Keratinocyte (primary cell): ENCODE data around the gene CERT1. TPM values are rescaled to one million over a fixed set of nuclear protein-coding genes. Genes with fewer than 3 reads are reported as not detected.
"Not testable (repeated sequence)": the region's sequence is repeated elsewhere in the genome, so short reads cannot be mapped to it uniquely, and the experiment has no call there.

ENCODE experiments used
- DNase-seq: peaks from one replicate; pipeline ENCODE4 v3.0.0-alpha.2; 2011; ENCODE audit warnings: low read depth, missing footprints, low spot score
- FAIRE-seq: peaks from 2 replicates; lab custom pipeline; 2011; peaks lifted over from hg19 to GRCh38; lab: Jason Lieb, UNC
- H2AFZ ChIP-seq: 2 replicates; pipeline ENCODE4 v1.6.0; 2012; ENCODE audit warnings: low read length, control low read depth, inconsistent platforms; ENCODE audit not compliant: control insufficient read depth
- H3K27ac ChIP-seq: 2 replicates; pipeline ENCODE4 v1.5.1; 2011; ENCODE audit warnings: low read length; ENCODE audit not compliant: control insufficient read depth, insufficient read depth
- H3K27me3 ChIP-seq: 3 replicates; pipeline ENCODE4 v1.6.0; 2011; ENCODE audit warnings: low read length; ENCODE audit not compliant: control insufficient read depth, insufficient read depth; ENCODE audit errors: extremely low read depth
- H3K36me3 ChIP-seq, 2 experiments: 2 replicates in 1 of 2; 3 replicates in 1 of 2; pipeline ENCODE4 v1.5.1; 2011; ENCODE audit warnings: low read length in 2 of 2, mild to moderate bottlenecking in 1 of 2; ENCODE audit not compliant: control insufficient read depth in 2 of 2, insufficient read depth in 2 of 2; ENCODE audit errors: extremely low read depth in 1 of 2
- H3K4me1 ChIP-seq: 3 replicates; pipeline ENCODE4 v1.5.1; 2011; ENCODE audit warnings: low read length; ENCODE audit not compliant: control insufficient read depth, insufficient read depth; ENCODE audit errors: extremely low read depth
- H3K4me2 ChIP-seq: 3 replicates; pipeline ENCODE4 v1.6.0; 2011; ENCODE audit warnings: low read depth, low read length; ENCODE audit not compliant: control insufficient read depth, insufficient read depth; ENCODE audit errors: extremely low read depth
- H3K4me3 ChIP-seq, 3 experiments: fragments of 200-600 bp in 1 of 3; sonication (generic) in 1 of 3; 2 replicates in 2 of 3; 3 replicates in 1 of 3; pipeline ENCODE4 v1.5.1; 2011 to 2016; ENCODE audit warnings: low read length in 3 of 3, mild to moderate bottlenecking in 3 of 3, control low read depth in 2 of 3, inconsistent platforms in 1 of 3, low read depth in 1 of 3, mixed read lengths in 1 of 3, mixed run types in 1 of 3, moderate library complexity in 1 of 3; ENCODE audit not compliant: control insufficient read depth in 2 of 3, insufficient read depth in 2 of 3; ENCODE audit errors: extremely low read depth in 1 of 3
- H3K79me2 ChIP-seq: 2 replicates; pipeline ENCODE4 v1.6.0; 2012; ENCODE audit warnings: low read length; ENCODE audit not compliant: control insufficient read depth, insufficient read depth
- H3K9ac ChIP-seq: 3 replicates; pipeline ENCODE4 v1.6.0; 2011; ENCODE audit warnings: low read length; ENCODE audit not compliant: control insufficient read depth, insufficient read depth; ENCODE audit errors: extremely low read depth
- H3K9me1 ChIP-seq: 3 replicates; pipeline ENCODE4 v1.6.0; 2011; ENCODE audit warnings: low read length; ENCODE audit not compliant: control insufficient read depth, insufficient read depth; ENCODE audit errors: extremely low read depth
- H3K9me3 ChIP-seq: 2 replicates; pipeline ENCODE4 v1.5.1; 2012; ENCODE audit warnings: low read depth, low read length; ENCODE audit not compliant: control insufficient read depth
- H4K20me1 ChIP-seq: 3 replicates; pipeline ENCODE4 v1.6.0; 2011; ENCODE audit warnings: low read length; ENCODE audit not compliant: control insufficient read depth, insufficient read depth; ENCODE audit errors: extremely low read depth
- EZH2 ChIP-seq: IDR thresholded peaks from one replicate; pipeline ENCODE4 v1.6.1; 2012; ENCODE audit warnings: inconsistent platforms, mild to moderate bottlenecking, low read length, moderate library complexity
- dilution Hi-C: fragments of 300-500 bp; cut with MboI; formaldehyde crosslinking; loops from one replicate; pipeline ENCODE4 v1.7.0; 2020; ENCODE audit warnings: low sequenced_read_pairs; ENCODE audit not compliant: extremely low pct_ligation_motif_present
- polyA plus RNA-seq, 5 experiments: library from polyadenylated mRNA; depleted of rRNA in 3 of 5; stranded (reverse) in 3 of 5; stranded (forward) in 1 of 5; unstranded in 1 of 5; fragments of >200 nt; gene quantifications; 1 replicate in 1 of 5; 2 replicates in 3 of 5; 3 replicates in 1 of 5; pipeline versions ENCODE4 v1.2.1 to v1.2.3, GENCODE V29; 2011 to 2012; ENCODE audit warnings: missing spikeins in 2 of 5, low read depth in 1 of 5, low replicate concordance in 1 of 5
- TF ChIP-seq, protein P1 (sequence below), 3 experiments: IDR thresholded peaks in 1 of 3; conservative IDR thresholded peaks in 1 of 3; optimal IDR thresholded peaks in 1 of 3; 2 replicates in 2 of 3; 3 replicates in 1 of 3; pipeline versions ENCODE3 to v1.5.1; 2011; ENCODE audit warnings: low read length in 3 of 3, mild to moderate bottlenecking in 3 of 3, moderate library complexity in 2 of 3, control low read depth in 1 of 3, inconsistent platforms in 1 of 3; ENCODE audit not compliant: insufficient read depth in 2 of 3; ENCODE audit errors: extremely low read depth in 1 of 3

CERT1 gene
- polyA plus RNA-seq, 1 donor (not counting 4 experiments of a cell fraction or from before 2014, with no cell fraction given): 20.8 TPM

DNA sequence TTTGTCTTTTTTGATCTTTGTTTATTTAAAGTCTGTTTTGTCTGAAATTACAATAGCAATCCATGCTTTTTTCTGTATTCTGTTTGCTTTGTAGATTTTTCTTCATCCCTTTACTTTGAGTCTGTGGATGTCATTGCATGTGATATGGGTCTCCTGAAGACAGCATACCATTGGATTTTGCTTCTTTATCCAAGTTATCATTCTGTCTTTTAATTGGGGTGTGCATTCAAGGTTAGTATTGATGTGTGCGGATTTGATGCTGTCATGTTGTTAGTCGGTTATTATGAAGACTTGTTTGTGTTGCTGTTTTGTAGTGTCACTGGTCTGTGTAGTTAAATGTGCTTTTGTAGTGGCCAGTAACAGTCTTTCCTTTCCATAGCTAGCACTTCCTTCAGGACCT, 23.3 kb upstream of the CERT1 start:
- FAIRE-seq (peak; percentile 67), DNase-seq (no peak)
- Histone ChIP-seq H3K4me3 (no peak overlapping the region), H3K27me3 (no peaks in the 10 kb centered on the region), H3K4me1 (peaks cover 21% of the 10 kb centered on the region), H3K9ac (no peak overlapping the region), H3K9me3 (peaks cover 2% of the 10 kb centered on the region), H3K9me1 (no peaks in the 10 kb centered on the region), H3K79me2 (peaks cover 52% of the 10 kb centered on the region), H2AFZ (no peak overlapping the region), H4K20me1 (no peaks in the 10 kb centered on the region), H3K36me3 (no peaks in the 10 kb centered on the region), H3K27ac (no peak overlapping the region), H3K4me2 (no peak overlapping the region)
- dilution Hi-C loops: no loop called here
- TF ChIP-seq, protein P1, sequence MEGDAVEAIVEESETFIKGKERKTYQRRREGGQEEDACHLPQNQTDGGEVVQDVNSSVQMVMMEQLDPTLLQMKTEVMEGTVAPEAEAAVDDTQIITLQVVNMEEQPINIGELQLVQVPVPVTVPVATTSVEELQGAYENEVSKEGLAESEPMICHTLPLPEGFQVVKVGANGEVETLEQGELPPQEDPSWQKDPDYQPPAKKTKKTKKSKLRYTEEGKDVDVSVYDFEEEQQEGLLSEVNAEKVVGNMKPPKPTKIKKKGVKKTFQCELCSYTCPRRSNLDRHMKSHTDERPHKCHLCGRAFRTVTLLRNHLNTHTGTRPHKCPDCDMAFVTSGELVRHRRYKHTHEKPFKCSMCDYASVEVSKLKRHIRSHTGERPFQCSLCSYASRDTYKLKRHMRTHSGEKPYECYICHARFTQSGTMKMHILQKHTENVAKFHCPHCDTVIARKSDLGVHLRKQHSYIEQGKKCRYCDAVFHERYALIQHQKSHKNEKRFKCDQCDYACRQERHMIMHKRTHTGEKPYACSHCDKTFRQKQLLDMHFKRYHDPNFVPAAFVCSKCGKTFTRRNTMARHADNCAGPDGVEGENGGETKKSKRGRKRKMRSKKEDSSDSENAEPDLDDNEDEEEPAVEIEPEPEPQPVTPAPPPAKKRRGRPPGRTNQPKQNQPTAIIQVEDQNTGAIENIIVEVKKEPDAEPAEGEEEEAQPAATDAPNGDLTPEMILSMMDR (optimal IDR thresholded peaks at IDR 0.05 in 1 of 3, IDR thresholded peaks at IDR 0.05 in 1 of 3, conservative IDR thresholded peaks at IDR 0.05 in 1 of 3; ENCODE audit: extremely low read depth in 1 of 3, insufficient read depth in 2 of 3, low read length in 3 of 3): no peak
- no peak for TF ChIP-seq EZH2

- peak; percentile 67 for FAIRE-seq
- peaks cover 53% of the 10 kb centered on the region for H3K79me2 ChIP-seq
Measured at GRCh38 chr5:75533716-75534115, 22.3 kb upstream of the CERT1 start.

GRCh38 chr5:75532190-75532589, 20.8 kb upstream of the CERT1 start:
- Histone ChIP-seq H3K9ac (no peak overlapping the region), H3K4me3 (no peak overlapping the region), H3K27me3 (no peaks in the 10 kb centered on the region), H4K20me1 (no peaks in the 10 kb centered on the region), H3K36me3 (no peaks in the 10 kb centered on the region), H3K9me3 (peaks cover 2% of the 10 kb centered on the region), H2AFZ (no peak overlapping the region), H3K4me2 (no peak overlapping the region), H3K79me2 (peaks cover 48% of the 10 kb centered on the region), H3K4me1 (peaks cover 13% of the 10 kb centered on the region), H3K9me1 (no peaks in the 10 kb centered on the region), H3K27ac (no peak overlapping the region)
- dilution Hi-C loops: no loop called here
- no peak for TF ChIP-seq EZH2
- TF ChIP-seq, protein P1 (optimal IDR thresholded peaks at IDR 0.05 in 1 of 3, IDR thresholded peaks at IDR 0.05 in 1 of 3, conservative IDR thresholded peaks at IDR 0.05 in 1 of 3; ENCODE audit: extremely low read depth in 1 of 3, insufficient read depth in 2 of 3, low read length in 3 of 3): no peak
- DNase-seq: no peak
- no peak for FAIRE-seq

More at GRCh38 chr5:75533716-75534115, 22.3 kb upstream of the CERT1 start:
- H3K9ac ChIP-seq, H4K20me1 ChIP-seq, H3K4me3 ChIP-seq, H3K27me3 ChIP-seq, dilution Hi-C loops, H3K27ac ChIP-seq, H3K36me3 ChIP-seq, H3K9me1 ChIP-seq, H2AFZ ChIP-seq, H3K9me3 ChIP-seq: not testable (repeated sequence)
- peaks cover 13% of the 10 kb centered on the region for H3K4me1 ChIP-seq
- DNase-seq: peak; percentile 42
- H3K4me2 ChIP-seq: peak overlapping the region; percentile 27
